Measurements from ENCODE around the gene SDK1. TPM values are rescaled to one million over a fixed set of nuclear protein-coding genes. Genes with fewer than 3 reads are reported as not detected.

SDK1 gene
- total RNA-seq, 1 donor from 2014 or later, result 16.7 TPM

DNA sequence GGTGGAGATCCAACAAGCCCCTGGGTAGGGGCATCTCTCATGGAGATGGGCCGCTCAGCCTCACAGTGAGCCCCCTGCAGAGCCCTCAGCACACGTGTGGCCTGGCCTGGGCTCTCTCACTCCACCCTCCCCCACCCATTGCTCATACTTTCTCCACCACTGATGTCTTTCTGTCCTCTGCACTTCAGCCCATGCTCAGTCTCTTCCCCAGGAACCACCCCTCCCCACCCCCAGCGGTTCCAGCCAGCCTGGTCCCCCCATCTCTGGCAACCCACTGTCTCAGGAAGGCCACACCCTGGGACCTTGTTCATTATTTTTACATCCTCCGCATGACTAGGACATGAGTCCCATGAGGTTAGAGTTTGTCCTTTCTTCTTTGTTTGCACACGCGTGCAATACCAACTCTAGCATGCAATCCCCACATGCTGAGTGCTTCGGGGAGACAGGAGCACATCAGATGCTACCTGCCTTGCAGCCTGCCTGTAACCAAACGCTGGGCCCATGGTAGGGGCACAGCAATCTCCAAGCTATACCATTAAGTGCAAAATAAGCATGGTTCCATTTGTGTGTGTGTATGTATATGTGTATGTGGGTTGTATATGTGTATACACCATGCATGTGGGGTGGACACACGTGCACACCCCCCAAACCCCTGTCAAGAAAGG is 972.6 kb downstream of the SDK1 start:
- intact Hi-C loops (cut with DNase I), result no loop called here
- no peaks in the 10 kb centered on the region for H3K36me3 ChIP-seq
- TF ChIP-seq, protein P1, sequence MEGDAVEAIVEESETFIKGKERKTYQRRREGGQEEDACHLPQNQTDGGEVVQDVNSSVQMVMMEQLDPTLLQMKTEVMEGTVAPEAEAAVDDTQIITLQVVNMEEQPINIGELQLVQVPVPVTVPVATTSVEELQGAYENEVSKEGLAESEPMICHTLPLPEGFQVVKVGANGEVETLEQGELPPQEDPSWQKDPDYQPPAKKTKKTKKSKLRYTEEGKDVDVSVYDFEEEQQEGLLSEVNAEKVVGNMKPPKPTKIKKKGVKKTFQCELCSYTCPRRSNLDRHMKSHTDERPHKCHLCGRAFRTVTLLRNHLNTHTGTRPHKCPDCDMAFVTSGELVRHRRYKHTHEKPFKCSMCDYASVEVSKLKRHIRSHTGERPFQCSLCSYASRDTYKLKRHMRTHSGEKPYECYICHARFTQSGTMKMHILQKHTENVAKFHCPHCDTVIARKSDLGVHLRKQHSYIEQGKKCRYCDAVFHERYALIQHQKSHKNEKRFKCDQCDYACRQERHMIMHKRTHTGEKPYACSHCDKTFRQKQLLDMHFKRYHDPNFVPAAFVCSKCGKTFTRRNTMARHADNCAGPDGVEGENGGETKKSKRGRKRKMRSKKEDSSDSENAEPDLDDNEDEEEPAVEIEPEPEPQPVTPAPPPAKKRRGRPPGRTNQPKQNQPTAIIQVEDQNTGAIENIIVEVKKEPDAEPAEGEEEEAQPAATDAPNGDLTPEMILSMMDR (IDR thresholded peaks at IDR 0.05), result no peak
- TF ChIP-seq POLR2AphosphoS5 (IDR thresholded peaks at IDR 0.05; ENCODE audit: insufficient read depth in 1 of 2, low read depth in 1 of 2) (no peak), POLR2A (IDR thresholded peaks at IDR 0.05) (no peak)

DNA sequence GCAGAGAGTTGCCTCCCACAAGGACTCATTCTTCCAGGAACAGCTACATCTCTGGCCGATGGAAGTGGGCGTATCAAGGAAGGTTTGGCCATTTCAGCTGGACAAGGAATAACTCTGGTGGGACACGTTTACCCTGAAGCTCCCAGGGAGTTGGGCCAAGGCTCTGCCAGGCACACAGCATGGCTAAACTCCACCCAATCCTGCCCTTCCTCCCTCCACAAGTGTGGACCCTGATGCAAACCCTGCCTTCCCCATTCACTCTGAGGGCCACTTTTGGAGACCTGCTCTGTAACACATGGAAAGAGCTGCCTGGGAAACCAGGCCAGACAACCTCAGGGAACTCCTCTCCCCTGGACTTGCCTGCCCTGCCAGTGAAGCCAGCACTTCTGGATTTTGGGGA is 973.2 kb downstream of the SDK1 start:
- TF ChIP-seq POLR2A (IDR thresholded peaks at IDR 0.05) (no peak), POLR2AphosphoS5 (IDR thresholded peaks at IDR 0.05; ENCODE audit: insufficient read depth in 1 of 2, low read depth in 1 of 2) (no peak)
- TF ChIP-seq, protein P1 (IDR thresholded peaks at IDR 0.05), result no peak
- Histone ChIP-seq H3K27me3 (no peaks in the 10 kb centered on the region), H3K36me3 (no peaks in the 10 kb centered on the region), H3K27ac (no peak overlapping the region), H3K9me3 (no peaks in the 10 kb centered on the region), H3K4me1 (no peaks in the 10 kb centered on the region), H3K4me3 (no peak overlapping the region)
- intact Hi-C loops (cut with DNase I), result no loop called here
- peak in 1 of 2 donors; percentile 56 for DNase-seq (ENCODE audit: extremely low spot score in 2 of 2)

More for the DNA sequence above, 972.6 kb downstream of the SDK1 start:
- Histone ChIP-seq H3K27ac (no peak overlapping the region), H3K9me3 (no peaks in the 10 kb centered on the region), H3K4me1 (no peaks in the 10 kb centered on the region), H3K27me3 (no peaks in the 10 kb centered on the region), H3K4me3 (no peak overlapping the region)
- peak in 1 of 2 donors; percentile 13 for DNase-seq (ENCODE audit: extremely low spot score in 2 of 2)

DNA sequence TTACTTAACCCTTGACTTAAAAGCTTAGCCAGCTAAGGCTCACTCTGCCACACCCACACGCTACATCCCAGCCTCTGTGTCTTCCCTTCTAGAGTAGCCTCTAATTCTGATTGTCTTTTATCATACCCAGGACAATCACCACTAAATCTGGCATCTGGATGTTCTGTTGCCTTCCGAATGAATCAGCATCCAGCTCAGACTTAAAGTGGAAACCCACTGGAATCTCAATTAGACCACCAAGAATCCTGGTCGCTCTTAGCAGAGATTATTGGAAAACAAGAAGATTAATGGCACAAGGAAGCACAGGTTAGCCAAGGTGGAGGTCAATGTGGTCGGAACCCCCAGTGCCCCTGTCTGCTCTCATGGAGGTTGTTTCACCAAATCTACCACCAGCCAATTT is 976.9 kb downstream of the SDK1 start:
- peak; percentile 3 to 49 for DNase-seq (ENCODE audit: extremely low spot score in 2 of 2)
- no peak for TF ChIP-seq POLR2AphosphoS5 (IDR thresholded peaks at IDR 0.05; ENCODE audit: insufficient read depth in 1 of 2, low read depth in 1 of 2)
- TF ChIP-seq, protein P1 (IDR thresholded peaks at IDR 0.05), result no peak
- TF ChIP-seq POLR2A (IDR thresholded peaks at IDR 0.05), result no peak
- intact Hi-C loops (cut with DNase I), result no loop called here
- no peaks in the 10 kb centered on the region for H3K27me3 ChIP-seq
- H3K36me3 ChIP-seq, result no peaks in the 10 kb centered on the region
- no peak overlapping the region for H3K4me3 ChIP-seq
- H3K9me3 ChIP-seq, result no peaks in the 10 kb centered on the region
- no peaks in the 10 kb centered on the region for H3K4me1 ChIP-seq
- H3K27ac ChIP-seq, result no peak overlapping the region

DNA sequence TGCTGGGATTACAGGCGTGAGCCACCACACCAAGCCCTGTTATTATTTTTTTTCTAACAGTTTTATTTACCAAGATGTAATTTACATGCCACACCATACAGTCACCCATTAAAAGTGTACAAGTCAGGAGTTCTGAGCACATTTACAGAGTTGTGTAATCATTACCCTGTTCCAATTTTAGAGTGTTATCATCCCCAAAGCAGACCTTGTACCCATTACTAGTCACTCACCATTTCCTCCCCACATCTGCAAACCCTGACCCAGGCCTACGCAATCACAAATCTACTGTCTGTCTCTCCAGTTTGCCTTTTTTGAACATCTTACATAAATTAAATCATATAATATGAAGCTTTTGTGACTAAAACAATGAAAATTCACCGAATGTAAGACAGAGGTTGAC is 978.2 kb downstream of the SDK1 start:
- no peaks in the 10 kb centered on the region for H3K9me3 ChIP-seq
- H3K4me3 ChIP-seq, result no peak overlapping the region
- no peaks in the 10 kb centered on the region for H3K36me3 ChIP-seq
- no peak overlapping the region for H3K27ac ChIP-seq
- H3K4me1 ChIP-seq, result no peaks in the 10 kb centered on the region
- no peaks in the 10 kb centered on the region for H3K27me3 ChIP-seq
- intact Hi-C loops (cut with DNase I), result no loop called here
- TF ChIP-seq POLR2A (IDR thresholded peaks at IDR 0.05), result no peak
- TF ChIP-seq, protein P1 (IDR thresholded peaks at IDR 0.05), result no peak
- no peak for TF ChIP-seq POLR2AphosphoS5 (IDR thresholded peaks at IDR 0.05; ENCODE audit: insufficient read depth in 1 of 2, low read depth in 1 of 2)
- no peak for DNase-seq (ENCODE audit: extremely low spot score in 2 of 2)

DNA sequence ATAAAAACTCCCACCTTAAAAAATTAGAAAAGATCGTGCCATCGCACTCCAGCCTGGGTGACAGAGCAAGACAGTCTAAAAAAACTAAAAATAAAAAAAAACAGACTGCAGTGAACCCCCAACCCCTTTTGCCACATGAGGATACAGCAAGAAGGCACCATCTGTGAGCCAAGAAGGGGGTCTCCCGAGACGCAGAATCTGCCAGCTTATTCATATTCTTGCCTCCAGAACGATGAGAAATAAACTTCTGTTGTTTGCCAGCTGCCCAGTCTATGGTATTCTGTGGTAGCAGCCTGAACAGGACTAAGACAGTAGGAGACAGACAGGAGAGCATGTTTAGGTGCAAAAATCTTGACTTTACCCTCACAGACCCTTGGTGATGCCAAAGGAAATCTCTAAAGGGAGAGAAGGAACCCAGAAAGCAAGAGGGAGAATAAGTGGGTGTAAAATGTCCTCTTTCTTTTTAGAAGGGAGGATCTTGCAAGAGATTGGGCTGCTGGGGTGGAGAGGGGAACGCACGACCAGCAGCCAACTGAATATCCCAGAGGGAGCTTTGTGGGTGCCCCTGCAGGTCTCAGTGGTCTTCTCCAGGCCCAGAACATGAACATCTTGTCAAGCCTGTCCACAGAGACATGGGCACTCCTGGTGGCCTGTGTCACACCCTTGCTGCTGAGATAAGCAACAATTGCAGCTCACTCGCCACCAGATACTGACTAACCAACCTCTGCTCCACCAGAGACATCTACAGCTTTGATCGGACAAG is 980.4 kb downstream of the SDK1 start:
- Histone ChIP-seq H3K4me1 (no peaks in the 10 kb centered on the region), H3K9me3 (no peaks in the 10 kb centered on the region), H3K27ac (no peak overlapping the region), H3K27me3 (no peaks in the 10 kb centered on the region), H3K4me3 (no peak overlapping the region), H3K36me3 (no peaks in the 10 kb centered on the region)
- no peak for TF ChIP-seq POLR2AphosphoS5 (IDR thresholded peaks at IDR 0.05; ENCODE audit: insufficient read depth in 1 of 2, low read depth in 1 of 2)
- TF ChIP-seq, protein P1 (IDR thresholded peaks at IDR 0.05), result no peak
- no peak for TF ChIP-seq POLR2A (IDR thresholded peaks at IDR 0.05)
- peak in 1 of 2 donors; percentile 40 for DNase-seq (ENCODE audit: extremely low spot score in 2 of 2)
- intact Hi-C loops (cut with DNase I), result no loop called here

All from vagina (tissue), 2 donors.